NB4 (cell line): ENCODE results near the gene VPS35L.

Experiments
- DNase-seq: peaks from one replicate; pipeline ENCODE4 v3.0.0; 2010; ENCODE audit warnings: low read depth
- H3K4me3 ChIP-seq: one replicate; pipeline ENCODE4 v1.5.1; 2011; ENCODE audit warnings: mild to moderate bottlenecking, low read depth, low read length, moderate library complexity
- MYC ChIP-seq: IDR thresholded peaks from 2 replicates; pipeline ENCODE4 v1.6.1; 2011; ENCODE audit warnings: low read depth, low read length
- POLR2A ChIP-seq: IDR thresholded peaks from 2 replicates; pipeline ENCODE4 v1.6.1; 2011; ENCODE audit warnings: mild to moderate bottlenecking; ENCODE audit not compliant: insufficient read length; ENCODE audit errors: extremely low read depth
- TF ChIP-seq, protein P1 (sequence below): IDR thresholded peaks from 2 replicates; pipeline ENCODE4 v1.6.1; 2011; ENCODE audit warnings: low read depth, low read length
- TF ChIP-seq, protein P2 (sequence below): IDR thresholded peaks from one replicate; pipeline ENCODE4 v1.5.1; 2012; ENCODE audit warnings: low read depth, low read length

VPS35L gene

DNA sequence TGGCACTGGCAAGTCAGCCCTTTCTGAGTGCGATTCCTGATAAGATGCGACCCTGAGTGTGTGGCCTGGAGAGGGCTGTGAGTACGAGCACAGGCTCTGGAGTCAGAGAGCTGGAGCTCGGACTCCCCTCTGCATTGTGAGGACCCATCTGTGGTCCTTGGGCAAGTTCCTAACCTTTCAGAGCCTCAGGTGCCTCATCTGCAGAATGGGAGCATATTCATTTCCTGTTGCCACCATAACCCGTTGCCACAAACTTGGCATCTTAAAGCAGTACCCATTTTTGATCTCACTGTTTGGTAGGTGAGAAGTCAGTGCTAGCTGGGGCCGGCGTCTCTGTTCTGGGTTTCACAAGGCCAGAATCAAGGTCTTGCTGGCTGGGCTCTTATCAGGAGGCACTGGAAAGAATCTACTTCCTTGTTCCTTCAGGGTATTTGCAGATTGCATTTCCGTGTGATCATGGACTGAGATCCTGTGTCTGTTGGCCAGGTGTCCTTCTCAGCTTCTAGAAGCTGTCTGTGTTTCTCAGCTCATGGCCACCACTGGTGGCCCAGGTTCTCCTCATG, 142.3 kb downstream of the VPS35L start:
- no peak for DNase-seq
- no peak overlapping the region for H3K4me3 ChIP-seq
- no peak for TF ChIP-seq POLR2A
- TF ChIP-seq, protein P1, sequence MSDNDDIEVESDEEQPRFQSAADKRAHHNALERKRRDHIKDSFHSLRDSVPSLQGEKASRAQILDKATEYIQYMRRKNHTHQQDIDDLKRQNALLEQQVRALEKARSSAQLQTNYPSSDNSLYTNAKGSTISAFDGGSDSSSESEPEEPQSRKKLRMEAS: no peak
- no peak for TF ChIP-seq MYC
- TF ChIP-seq, protein P2, sequence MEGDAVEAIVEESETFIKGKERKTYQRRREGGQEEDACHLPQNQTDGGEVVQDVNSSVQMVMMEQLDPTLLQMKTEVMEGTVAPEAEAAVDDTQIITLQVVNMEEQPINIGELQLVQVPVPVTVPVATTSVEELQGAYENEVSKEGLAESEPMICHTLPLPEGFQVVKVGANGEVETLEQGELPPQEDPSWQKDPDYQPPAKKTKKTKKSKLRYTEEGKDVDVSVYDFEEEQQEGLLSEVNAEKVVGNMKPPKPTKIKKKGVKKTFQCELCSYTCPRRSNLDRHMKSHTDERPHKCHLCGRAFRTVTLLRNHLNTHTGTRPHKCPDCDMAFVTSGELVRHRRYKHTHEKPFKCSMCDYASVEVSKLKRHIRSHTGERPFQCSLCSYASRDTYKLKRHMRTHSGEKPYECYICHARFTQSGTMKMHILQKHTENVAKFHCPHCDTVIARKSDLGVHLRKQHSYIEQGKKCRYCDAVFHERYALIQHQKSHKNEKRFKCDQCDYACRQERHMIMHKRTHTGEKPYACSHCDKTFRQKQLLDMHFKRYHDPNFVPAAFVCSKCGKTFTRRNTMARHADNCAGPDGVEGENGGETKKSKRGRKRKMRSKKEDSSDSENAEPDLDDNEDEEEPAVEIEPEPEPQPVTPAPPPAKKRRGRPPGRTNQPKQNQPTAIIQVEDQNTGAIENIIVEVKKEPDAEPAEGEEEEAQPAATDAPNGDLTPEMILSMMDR: no peak

DNA sequence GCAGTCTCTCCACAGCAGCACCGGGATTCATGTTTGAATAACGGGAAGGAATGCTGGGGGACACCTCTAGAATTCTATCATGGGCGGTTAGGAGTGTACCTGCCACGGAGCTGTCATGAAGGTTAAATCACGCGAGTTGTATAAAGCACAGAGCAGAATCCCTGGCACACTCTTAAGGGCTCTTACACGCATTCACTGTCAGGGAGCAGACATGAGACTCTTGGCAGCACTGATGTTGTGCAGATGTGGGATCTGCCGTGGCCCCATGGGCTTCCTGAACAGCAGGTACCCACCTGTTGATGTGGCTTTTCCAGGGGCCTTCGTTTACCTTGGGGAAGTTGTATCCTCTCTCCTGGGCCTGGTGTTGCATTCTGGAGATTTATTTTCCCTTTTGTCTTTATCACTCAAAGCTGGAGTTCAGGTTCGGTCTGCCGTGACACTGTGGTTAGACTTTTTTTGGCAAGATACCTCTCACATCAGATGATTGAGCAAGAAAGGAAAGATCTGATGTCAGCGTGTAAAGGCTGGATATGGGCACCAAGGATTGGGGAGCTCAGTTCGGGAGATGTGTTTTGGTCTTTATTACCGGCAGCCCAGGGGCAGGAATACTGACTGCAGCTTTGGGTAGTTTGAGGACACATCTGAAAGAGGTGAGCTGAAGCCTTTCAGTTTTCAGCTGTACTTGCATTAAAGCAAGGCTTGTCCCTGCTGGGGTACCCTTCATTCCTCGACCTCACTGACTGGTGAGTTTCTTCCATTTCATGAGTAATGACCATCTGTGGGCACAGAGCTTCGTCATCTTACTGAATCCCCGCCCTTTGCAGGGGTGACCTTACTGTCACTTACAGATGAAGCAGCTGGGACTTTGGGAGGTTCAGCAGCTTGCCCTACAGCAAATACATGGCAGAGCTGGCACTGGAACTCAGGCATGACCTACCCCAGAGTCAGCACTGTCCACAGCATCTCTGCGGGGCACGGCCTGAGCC, 143.3 kb downstream of the VPS35L start:
- DNase-seq: no peak
- TF ChIP-seq, protein P1: no peak
- no peak for TF ChIP-seq MYC
- TF ChIP-seq, protein P2: no peak
- TF ChIP-seq POLR2A: no peak
- H3K4me3 ChIP-seq: no peak overlapping the region

DNA sequence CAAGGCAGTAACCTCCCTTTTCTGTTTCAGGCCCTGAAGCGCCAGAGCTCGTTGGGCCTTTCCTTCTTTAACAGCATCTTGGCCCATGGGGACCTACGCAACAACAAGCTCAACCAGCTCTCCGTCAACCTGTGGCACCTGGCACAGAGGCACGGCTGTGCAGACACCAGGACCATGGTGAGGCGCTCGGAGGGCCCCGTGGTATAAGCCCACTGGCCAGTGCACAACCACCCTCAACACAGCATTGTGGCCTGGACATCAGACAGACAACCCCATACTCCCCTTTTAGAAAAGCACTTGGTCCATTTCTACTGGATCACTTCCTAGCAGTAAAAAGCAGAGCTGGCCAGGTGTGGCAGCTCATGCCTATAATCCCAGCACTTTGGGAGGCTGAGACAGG, 144.0 kb downstream of the VPS35L start:
- no peak for DNase-seq
- TF ChIP-seq POLR2A: no peak
- TF ChIP-seq MYC: no peak
- TF ChIP-seq, protein P1: no peak
- TF ChIP-seq, protein P2: no peak
- no peak overlapping the region for H3K4me3 ChIP-seq

DNA sequence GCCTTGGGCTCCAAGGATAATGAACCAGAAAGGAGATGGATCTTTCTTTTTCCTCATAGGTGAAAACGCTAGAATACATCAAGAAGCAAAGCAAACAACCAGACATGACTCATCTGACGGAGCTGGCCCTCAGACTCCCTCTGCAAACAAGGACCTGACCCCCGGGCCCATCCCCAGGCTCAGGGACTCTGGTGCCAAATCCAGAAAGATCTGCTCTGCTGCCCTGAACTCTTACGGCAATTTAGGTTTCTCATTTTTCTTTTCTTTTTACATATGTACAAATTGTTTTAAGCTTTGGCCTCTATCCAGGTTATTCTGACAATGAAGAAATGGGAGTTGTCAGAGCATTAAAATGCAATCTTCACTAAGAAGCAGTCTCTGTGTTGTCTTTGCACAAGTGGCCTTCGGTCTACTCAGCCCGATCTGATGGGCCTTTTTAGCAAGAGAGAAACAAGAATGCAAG, 144.8 kb downstream of the VPS35L start:
- no peak overlapping the region for H3K4me3 ChIP-seq
- TF ChIP-seq, protein P1: no peak
- TF ChIP-seq MYC: no peak
- no peak for TF ChIP-seq POLR2A
- TF ChIP-seq, protein P2: no peak
- DNase-seq: no peak

DNA sequence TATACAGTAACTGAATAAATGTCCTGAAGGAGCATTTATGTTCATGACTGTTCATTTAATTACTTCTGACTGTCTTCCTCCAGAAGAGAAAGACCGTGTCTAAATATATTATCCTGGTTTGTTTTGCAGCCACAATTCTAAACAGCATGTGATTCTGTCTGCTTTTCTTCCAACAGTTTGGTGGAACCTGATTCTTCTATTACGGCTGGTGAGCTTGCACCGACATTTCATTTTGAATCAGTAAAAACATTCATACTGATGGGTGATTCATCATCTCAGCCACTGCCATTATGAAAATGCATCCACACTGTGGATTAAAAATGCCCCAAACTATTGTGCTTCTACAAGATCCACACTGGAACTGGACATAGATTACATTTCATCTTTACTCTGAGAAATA, 145.6 kb downstream of the VPS35L start:
- TF ChIP-seq, protein P2: no peak
- TF ChIP-seq MYC (no peak), POLR2A (no peak)
- TF ChIP-seq, protein P1: no peak
- no peak for DNase-seq
- no peak overlapping the region for H3K4me3 ChIP-seq
